ENCODE results near the gene PRRG3.

The PRRG3 gene

DNA sequence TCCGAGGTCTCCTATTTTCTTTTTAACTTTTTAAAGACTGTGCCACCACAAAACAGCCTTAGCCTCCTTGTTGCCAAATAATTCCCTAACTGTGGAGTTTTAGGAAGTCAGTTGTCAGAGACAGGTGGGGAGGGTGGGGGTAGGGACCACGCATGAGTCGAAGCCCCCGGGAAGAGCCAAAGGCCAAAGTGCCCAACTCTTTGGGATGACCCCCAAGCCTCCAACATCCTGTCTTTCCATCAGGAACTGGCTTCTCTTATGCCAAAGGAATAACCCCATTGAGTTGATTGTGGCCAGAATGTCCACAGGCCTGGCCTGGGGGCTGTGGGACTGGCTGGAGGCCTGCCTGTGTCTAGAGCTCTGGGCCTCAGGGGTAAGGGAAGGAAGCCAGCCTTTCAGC lies 5.8 kb downstream of the PRRG3 start:
- H3K27ac Mint-ChIP-seq = no peak overlapping the region
- H3K4me1 Mint-ChIP-seq = no peaks in the 10 kb centered on the region
- H3K27me3 Mint-ChIP-seq = peaks cover 3% of the 10 kb centered on the region
- no peaks in the 10 kb centered on the region for H3K36me3 Mint-ChIP-seq
- H3K4me3 Mint-ChIP-seq = no peak overlapping the region
- no peaks in the 10 kb centered on the region for H3K9me3 Mint-ChIP-seq

GRCh38 chrX:151701531-151701930 lies 6.3 kb downstream of the PRRG3 start:
- Mint-ChIP-seq H3K4me1 (no peaks in the 10 kb centered on the region), H3K4me3 (no peak overlapping the region), H3K27ac (no peak overlapping the region), H3K27me3 (peaks cover 2% of the 10 kb centered on the region), H3K36me3 (no peaks in the 10 kb centered on the region), H3K9me3 (no peaks in the 10 kb centered on the region)

DNA sequence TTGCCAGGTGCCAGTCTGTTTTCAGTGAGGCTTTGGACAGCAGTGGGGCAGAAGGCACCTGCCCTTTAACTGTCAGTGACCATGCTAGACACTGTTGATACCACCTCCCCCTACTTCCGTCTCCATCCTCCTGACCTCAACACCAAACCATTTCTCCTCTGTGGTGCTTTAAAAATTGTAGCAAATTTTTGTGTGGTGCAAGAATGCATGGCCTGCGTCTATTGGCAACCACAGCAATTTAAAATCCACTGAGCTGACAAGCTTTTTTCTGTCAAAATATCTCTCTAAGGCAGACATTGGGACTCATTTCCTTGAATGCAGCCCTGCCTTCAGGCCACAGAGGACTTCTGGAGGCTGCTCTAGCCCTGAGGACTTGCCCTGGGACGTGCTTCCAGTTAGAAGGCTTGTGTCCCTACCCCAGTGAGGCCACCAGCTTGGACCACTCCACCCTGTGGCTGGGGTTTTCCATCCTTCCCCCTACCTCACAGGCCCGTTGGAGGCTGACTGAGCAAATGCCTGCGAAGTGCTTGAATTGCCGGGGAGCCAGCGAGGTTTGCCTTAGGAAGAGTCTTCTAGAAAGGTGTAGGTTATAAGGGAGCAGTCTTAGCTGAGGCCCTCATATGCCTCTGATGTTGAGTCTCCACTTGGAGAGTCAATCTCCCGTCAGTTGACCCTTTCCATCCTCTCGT lies 6.9 kb downstream of the PRRG3 start:
- Mint-ChIP-seq H3K27me3 (no peaks in the 10 kb centered on the region), H3K9me3 (no peaks in the 10 kb centered on the region), H3K36me3 (no peaks in the 10 kb centered on the region), H3K4me1 (no peaks in the 10 kb centered on the region), H3K27ac (no peak overlapping the region), H3K4me3 (no peak overlapping the region)

GRCh38 chrX:151702741-151703340 lies 7.6 kb downstream of the PRRG3 start:
- Mint-ChIP-seq H3K4me1 (no peaks in the 10 kb centered on the region), H3K27ac (no peak overlapping the region), H3K9me3 (no peaks in the 10 kb centered on the region), H3K27me3 (no peaks in the 10 kb centered on the region), H3K4me3 (no peak overlapping the region), H3K36me3 (no peaks in the 10 kb centered on the region)

GRCh38 chrX:151703487-151703886 lies 8.2 kb downstream of the PRRG3 start:
- Mint-ChIP-seq H3K36me3 (no peaks in the 10 kb centered on the region), H3K4me1 (no peaks in the 10 kb centered on the region), H3K27ac (no peak overlapping the region), H3K27me3 (no peaks in the 10 kb centered on the region), H3K4me3 (no peak overlapping the region), H3K9me3 (no peaks in the 10 kb centered on the region)

- no peak overlapping the region for H3K27ac Mint-ChIP-seq
- no peaks in the 10 kb centered on the region for H3K27me3 Mint-ChIP-seq
- H3K4me1 Mint-ChIP-seq = no peaks in the 10 kb centered on the region
- no peak overlapping the region for H3K4me3 Mint-ChIP-seq
- H3K9me3 Mint-ChIP-seq = no peaks in the 10 kb centered on the region
- no peaks in the 10 kb centered on the region for H3K36me3 Mint-ChIP-seq
These were observed 8.9 kb downstream of the PRRG3 start for GRCh38 chrX:151704041-151704663.

- H3K9me3 Mint-ChIP-seq = no peaks in the 10 kb centered on the region
- H3K4me1 Mint-ChIP-seq = no peaks in the 10 kb centered on the region
- H3K4me3 Mint-ChIP-seq = no peak overlapping the region
- H3K27ac Mint-ChIP-seq = no peak overlapping the region
- no peaks in the 10 kb centered on the region for H3K27me3 Mint-ChIP-seq
- H3K36me3 Mint-ChIP-seq = no peaks in the 10 kb centered on the region
These were observed 13.6 kb downstream of the PRRG3 start for GRCh38 chrX:151708821-151709220.

DNA sequence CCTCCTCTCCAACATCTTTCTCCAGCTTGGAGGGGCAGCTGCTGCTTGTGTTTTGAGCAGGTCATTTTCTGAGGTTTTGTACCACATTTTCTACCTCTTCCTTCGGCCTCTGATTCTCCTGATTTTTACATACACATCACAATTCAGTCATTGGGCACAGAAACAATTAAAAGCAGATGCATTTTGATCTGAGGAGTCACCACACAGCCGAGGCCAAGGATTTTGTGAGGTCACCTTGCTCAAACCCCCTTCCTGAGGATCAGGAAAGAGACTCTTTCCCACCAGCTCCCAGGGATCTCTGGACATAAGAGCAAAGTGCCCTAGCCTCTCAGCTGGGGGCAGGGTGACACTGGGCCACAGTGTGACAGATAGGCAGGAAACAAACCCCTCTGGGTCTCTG lies 15.2 kb downstream of the PRRG3 start:
- H3K4me1 Mint-ChIP-seq = no peaks in the 10 kb centered on the region
- no peaks in the 10 kb centered on the region for H3K27me3 Mint-ChIP-seq
- no peaks in the 10 kb centered on the region for H3K9me3 Mint-ChIP-seq
- H3K36me3 Mint-ChIP-seq = no peaks in the 10 kb centered on the region
- H3K27ac Mint-ChIP-seq = no peak overlapping the region
- no peak overlapping the region for H3K4me3 Mint-ChIP-seq

- no peaks in the 10 kb centered on the region for H3K27me3 Mint-ChIP-seq
- no peaks in the 10 kb centered on the region for H3K4me1 Mint-ChIP-seq
- no peak overlapping the region for H3K4me3 Mint-ChIP-seq
- H3K27ac Mint-ChIP-seq = no peak overlapping the region
- H3K36me3 Mint-ChIP-seq = no peaks in the 10 kb centered on the region
- no peaks in the 10 kb centered on the region for H3K9me3 Mint-ChIP-seq
These were observed 15.9 kb downstream of the PRRG3 start for GRCh38 chrX:151711154-151711553.

GRCh38 chrX:151711787-151712186 lies 16.5 kb downstream of the PRRG3 start:
- Mint-ChIP-seq H3K36me3 (no peaks in the 10 kb centered on the region), H3K4me1 (no peaks in the 10 kb centered on the region), H3K27ac (no peak overlapping the region), H3K4me3 (no peak overlapping the region), H3K27me3 (no peaks in the 10 kb centered on the region), H3K9me3 (no peaks in the 10 kb centered on the region)

GRCh38 chrX:151712253-151712652 lies 17.0 kb downstream of the PRRG3 start:
- H3K4me1 Mint-ChIP-seq = no peaks in the 10 kb centered on the region
- no peaks in the 10 kb centered on the region for H3K9me3 Mint-ChIP-seq
- no peaks in the 10 kb centered on the region for H3K27me3 Mint-ChIP-seq
- no peaks in the 10 kb centered on the region for H3K36me3 Mint-ChIP-seq
- H3K4me3 Mint-ChIP-seq = no peak overlapping the region
- H3K27ac Mint-ChIP-seq = no peak overlapping the region

DNA sequence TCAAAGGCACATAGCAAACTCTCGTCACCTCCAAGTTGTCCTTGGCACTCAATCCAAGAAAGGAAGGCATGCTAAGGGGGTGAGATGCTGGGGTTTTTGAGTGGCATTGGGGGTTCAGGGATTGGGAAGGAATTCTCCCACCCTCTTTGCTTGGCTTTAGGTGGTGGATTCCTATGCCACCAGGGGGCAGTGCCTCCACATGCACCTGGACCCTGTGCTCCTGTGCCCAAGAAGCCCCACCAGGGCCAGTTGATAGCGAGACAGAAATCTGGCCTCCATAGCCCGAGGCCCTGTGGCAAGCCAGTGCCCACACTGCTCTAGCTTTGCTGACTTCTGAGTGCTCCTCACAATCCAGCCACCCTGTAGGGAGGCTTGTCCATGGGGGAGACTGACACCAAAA lies 18.6 kb downstream of the PRRG3 start:
- no peak overlapping the region for H3K4me3 Mint-ChIP-seq
- no peak overlapping the region for H3K27ac Mint-ChIP-seq
- H3K36me3 Mint-ChIP-seq = no peaks in the 10 kb centered on the region
- H3K4me1 Mint-ChIP-seq = no peaks in the 10 kb centered on the region
- no peaks in the 10 kb centered on the region for H3K27me3 Mint-ChIP-seq
- H3K9me3 Mint-ChIP-seq = no peaks in the 10 kb centered on the region

DNA sequence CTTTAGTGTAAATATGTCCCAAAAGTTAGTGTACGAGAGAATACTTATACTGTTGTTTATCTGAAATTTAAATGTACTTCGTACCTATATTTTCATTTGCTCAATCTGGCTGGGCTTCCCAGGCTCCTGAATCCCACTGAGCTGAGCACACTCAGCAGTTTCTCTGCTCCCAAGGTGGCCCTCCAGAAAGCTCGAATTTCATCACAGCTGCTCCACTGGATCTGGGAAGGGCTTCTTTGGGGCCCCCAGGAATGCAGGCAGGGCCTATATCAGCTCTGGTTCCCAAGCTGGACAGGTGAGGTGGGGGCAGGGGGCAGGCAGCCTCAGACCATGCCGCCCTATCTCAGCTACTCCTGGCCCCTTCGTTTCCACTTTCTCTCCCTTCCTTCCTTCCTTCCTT lies 19.1 kb downstream of the PRRG3 start:
- no peak overlapping the region for H3K27ac Mint-ChIP-seq
- no peaks in the 10 kb centered on the region for H3K36me3 Mint-ChIP-seq
- H3K4me1 Mint-ChIP-seq = no peaks in the 10 kb centered on the region
- no peaks in the 10 kb centered on the region for H3K9me3 Mint-ChIP-seq
- no peaks in the 10 kb centered on the region for H3K27me3 Mint-ChIP-seq
- H3K4me3 Mint-ChIP-seq = no peak overlapping the region

DNA sequence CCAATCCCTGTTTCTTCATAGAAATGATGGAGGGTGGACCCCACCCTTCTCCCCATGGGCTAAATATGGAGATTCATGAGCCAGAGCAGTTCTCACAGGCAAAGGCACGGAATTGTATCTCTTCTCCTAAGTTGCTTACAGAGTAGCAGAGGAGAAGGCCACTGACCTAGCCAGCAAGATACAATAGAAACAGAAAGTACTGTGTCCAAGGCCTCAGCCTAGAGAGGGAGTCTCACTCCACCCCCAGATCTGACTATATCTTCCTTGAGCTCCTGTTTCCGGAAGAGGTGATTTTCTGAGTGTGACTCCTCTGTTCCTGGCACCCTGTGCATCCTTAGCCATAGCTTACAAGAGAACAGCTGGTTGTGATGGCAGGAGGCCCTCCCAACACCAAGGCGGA lies 20.5 kb downstream of the PRRG3 start, which contains the start of gene FATE1:
Gene FATE1, plus strand, starts transcription at position 284 of the 400 bp plus-strand sequence. Its CDS starts 85 bp downstream, at position 369.
- Mint-ChIP-seq H3K27me3 (no peaks in the 10 kb centered on the region), H3K4me3 (no peak within 1 kb of the TSS), H3K4me1 (no peaks in the 10 kb centered on the region), H3K9me3 (no peaks in the 10 kb centered on the region), H3K36me3 (no peaks in the 10 kb centered on the region), H3K27ac (no peak within 1 kb of the TSS)

DNA sequence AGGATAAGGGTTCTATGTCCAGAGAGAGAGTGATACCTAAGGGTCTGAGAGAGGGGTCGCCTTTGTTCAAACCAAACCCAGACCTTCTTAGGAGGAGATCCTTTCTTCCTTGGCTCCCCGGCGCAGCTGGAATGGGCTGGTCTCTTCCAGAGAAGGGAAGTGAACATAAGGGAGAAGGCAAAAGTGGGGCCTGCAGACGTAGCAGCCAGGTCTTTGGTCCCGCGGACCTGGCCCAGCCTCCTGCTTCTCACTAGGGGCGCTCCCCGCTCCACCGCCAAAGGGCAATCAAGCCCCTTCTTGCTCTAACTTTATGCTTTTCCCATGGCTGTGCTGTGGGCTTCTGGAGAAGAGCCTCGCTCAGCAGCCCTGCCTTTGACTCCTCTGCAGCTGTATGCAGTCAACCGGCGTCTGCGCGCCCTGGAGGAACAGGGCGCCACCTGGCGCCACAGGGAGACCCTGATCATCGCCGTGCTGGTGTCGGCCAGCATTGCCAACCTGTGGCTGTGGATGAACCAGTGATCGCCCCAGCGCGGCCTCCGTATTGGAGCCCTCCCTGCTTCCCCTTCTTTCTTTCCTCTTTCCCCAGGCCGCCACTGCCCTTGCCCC lies 27.1 kb downstream of the PRRG3 start:
- H3K4me1 Mint-ChIP-seq = no peaks in the 10 kb centered on the region
- no peaks in the 10 kb centered on the region for H3K9me3 Mint-ChIP-seq
- no peaks in the 10 kb centered on the region for H3K36me3 Mint-ChIP-seq
- no peak overlapping the region for H3K4me3 Mint-ChIP-seq
- H3K27ac Mint-ChIP-seq = no peak overlapping the region
- no peaks in the 10 kb centered on the region for H3K27me3 Mint-ChIP-seq

DNA sequence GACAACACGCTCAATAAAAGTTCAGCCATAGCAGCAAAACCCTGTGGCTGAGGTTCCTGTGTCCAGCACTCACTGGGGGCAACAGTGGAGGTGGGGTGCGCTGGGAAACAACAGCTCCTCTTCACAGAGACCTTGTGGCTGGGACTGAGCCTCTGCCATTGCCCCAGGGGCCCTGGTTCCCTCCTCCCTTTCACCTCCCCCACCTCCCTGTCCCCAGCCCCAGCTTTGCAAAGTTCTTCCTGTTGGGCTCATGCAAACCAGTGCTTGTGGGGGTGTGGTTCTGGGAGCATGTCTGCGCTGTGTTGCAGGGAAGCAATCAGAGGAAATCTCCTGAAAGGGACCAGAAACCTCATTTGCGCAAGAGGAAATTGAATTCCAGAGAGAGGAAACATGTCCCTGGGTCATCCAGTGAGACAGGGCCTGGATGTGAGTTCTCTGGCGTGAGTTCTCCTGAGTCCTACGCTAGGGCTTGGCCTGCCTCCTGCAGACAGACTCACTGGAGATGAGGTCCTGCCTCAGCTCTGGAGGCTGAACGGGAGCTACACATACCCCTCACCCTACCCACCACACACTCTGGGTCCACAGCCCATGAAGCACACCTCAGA lies 28.0 kb downstream of the PRRG3 start:
- H3K4me3 Mint-ChIP-seq = no peak overlapping the region
- H3K4me1 Mint-ChIP-seq = no peaks in the 10 kb centered on the region
- no peak overlapping the region for H3K27ac Mint-ChIP-seq
- no peaks in the 10 kb centered on the region for H3K9me3 Mint-ChIP-seq
- H3K36me3 Mint-ChIP-seq = no peaks in the 10 kb centered on the region
- H3K27me3 Mint-ChIP-seq = no peaks in the 10 kb centered on the region
